HG03571 (cell line): ENCODE results near the gene DENND2D.

Experiments used
- ATAC-seq: cut with Tn5 transposase; IDR thresholded peaks from one replicate; pipeline ENCODE4 v1.9.1; 2021; ENCODE audit not compliant: unreplicated experiment

DENND2D gene

GRCh38 chr1:111179968-111180533, 20.4 kb downstream of the DENND2D start:
- ATAC-seq = no peak

- peak; percentile 73 for ATAC-seq
Measured at GRCh38 chr1:111176678-111177077, 23.8 kb downstream of the DENND2D start.

- ATAC-seq = no peak
Measured at GRCh38 chr1:111175349-111175748, 25.1 kb downstream of the DENND2D start.

DNA sequence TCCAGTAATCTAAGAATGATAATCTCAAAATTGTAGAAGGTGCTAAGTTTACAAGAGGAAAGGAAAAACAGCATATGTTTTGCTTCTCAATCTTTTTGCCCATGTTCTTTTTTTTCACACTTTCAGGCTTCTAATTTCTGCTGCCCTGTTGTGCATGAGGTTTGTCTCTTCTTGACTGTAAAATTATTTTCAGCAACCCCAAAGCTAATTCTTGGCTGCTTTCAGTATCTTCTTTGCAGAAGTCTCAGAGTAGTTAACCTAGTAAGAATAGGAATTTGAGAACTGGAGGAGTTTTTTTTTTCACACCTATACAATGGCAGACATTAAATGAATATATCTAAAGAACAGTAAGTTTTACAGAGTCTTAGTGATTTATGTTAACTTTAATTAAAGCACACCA, 26.4 kb downstream of the DENND2D start:
- ATAC-seq = no peak

DNA sequence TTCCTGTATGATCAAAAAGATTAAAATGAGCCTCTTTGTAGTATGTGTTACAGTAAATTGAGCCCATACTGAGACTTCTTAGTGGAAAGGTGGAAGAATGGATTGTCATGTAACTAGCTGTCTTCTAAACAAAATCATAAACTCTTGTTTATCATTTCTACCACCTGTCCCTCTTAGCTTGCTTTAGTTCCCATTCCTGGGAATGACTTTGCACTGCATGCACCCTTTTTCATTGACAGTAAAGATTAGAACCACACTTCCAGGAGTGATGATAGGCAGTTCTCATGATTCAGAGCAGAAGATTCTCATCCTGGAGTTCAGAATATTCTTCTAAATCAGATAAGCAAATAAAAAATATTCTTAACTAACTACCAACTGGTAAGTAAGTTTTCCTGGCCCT, 28.0 kb downstream of the DENND2D start:
- ATAC-seq = no peak

DNA sequence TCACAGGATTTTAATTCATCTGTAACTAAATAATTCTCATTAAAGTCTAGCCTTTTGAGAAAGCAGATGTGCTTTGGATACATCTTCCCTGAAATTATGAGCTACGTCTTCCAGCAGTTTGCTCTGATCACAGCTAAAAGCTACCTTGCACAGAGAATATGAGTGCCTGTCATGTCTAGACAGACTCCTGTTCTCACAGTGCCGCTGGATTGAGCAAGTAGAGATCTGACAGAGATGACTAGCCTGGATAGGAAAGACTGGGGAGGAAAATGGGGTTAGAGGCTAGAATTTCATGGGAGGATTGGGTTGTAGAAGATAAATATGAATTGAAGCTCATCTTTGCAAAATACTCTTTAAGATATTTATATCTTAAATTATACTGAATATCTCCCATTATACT, 36.3 kb downstream of the DENND2D start:
- ATAC-seq = no peak

DNA sequence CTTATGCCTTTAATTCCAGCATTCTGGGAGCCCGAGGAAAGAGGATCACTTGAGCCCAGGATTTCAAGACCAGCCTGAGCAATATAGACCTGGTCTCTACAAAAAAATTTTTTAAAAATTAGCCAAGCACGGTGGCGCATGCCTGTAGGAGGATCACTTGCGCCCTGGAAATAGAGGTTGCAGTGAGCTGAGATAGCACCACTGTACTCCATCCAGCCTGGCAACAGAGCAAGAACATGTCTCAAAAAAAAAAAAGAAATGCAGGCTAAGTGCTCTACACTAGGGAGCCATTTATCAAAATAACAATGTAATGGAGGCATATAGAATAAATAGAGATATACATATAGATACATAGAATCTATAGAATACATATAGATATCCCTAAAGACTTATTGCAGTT, 37.1 kb downstream of the DENND2D start:
- ATAC-seq = no peak

DNA sequence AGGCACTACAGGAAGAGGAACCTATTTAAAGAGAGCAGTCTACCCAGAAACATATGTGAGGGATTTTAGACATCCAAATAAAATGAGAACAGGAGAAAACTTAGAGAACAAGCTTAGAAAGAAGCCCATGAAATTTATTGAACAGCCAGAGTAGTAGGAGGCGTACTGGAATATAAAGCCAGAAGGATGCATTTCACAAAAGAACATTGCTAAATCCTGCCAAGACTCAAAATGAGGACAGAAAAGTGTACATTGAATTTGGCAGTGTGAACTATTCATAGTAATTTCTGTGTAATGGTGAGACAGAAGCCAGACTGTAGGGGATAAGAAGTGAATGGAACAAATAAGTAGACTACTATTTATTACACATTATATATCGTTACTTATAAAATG, 38.0 kb downstream of the DENND2D start:
- ATAC-seq = no peak

DNA sequence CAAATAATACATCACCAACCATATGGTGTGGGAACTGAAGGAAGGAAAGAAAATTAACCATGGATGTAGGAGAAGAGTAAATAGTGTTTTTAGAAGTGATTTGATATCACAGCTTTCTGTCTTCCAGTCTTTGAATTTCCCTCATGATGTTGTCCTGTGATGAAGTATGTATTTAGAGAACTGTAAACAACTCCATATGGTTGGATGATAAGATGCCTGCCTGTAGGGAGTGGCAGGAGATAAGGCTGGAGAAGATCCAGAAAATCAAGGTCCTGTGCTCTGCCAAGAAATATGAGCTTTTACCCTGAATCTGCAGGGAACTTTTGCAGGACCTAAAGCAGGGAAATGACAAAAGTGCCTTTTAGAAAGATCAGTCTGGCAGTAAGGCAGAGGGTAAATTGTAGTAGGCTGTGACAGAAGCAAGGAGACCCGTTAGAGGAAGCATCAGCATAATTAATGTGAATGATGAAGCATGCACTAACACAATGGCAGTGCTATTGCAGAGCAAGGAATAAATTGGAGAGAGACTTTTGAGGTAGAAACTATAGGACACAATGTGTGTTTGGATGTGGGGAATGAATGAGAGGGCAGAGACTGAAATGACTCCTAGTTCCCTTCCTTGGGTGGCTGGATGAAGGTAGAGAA, 38.5 kb downstream of the DENND2D start:
- ATAC-seq = no peak

DNA sequence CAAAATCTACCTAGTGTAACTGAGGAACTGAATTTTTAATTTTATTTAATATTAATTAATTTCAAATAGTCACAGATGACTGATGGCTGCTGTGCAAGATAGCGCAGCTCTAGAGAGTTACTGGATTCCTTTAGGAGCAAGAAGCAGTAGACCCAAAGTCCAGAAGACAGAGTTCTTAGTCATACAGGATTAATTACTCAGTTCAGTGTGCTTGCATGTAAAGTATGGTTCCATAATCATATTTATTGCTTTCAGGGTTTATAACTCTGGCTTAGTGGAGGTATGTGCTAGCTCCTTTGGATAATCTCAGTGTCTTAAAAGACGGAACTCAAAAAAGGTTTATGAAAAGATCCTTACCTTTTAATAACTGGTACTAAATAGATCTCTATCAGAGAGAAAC, 43.0 kb downstream of the DENND2D start:
- no peak for ATAC-seq

DNA sequence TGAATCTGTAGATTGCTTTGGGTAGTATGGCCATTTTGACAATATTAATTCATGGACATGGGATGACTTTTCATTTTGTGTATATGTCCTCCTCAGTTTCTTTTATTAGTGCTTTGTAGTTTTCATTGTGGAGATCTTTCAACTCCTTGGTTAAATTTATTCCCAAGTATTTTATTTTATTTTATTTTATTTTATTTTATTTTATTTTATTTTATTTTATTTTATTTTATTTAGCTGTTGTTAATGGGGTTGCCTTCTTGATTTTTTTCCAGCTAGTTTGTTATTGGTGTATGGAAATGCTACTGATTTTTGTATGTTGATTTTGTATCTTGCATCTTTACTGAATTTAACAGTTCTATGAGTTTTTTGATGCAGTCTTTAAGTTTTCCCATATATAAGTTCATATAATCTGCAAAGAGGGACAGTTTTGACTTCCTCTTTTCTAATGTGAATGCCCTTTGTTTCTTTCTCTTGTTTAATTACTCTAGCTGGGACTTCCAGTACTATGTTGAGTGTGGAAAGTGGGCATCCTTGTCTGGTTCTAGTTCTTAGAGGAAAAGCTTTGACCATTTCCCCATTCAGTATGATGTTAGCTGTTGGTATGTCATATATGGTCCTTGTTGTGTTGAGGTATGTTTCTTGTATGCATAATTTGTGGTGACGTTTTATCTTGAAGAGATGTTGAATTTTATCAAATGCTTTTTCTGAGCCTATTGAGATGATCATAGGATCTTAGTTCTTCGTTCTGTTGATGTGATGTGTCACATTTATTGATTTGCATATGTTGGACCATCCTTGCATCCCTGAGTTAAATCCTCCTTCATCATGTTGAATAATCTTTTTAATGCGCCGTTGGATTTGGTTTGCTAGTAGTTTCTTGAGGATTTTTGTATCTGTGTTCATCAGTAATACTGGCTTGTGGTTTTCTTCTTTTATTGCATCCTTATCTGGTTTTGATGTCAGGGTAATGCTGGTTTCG, 46.1 kb downstream of the DENND2D start:
- no peak for ATAC-seq

DNA sequence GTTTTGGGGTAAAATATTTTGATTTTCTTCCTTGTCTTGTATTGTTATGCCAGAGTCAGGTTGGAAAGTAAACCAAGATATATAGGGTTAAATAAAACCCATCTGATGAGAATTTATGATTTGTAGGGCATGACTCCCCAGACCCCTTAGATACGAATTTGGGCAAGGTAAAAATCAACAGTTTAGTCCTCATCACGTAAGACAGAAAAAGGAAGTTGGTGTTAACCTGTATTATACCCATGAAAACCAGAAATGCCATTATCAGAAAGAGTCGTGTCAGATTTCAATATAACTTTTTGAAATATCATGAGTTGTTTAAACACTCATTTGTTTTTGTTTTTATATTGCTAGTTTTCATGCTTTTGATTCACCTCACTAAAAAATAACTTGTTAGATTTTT, 48.6 kb downstream of the DENND2D start:
- ATAC-seq = no peak

GRCh38 chr1:111148376-111148881, 52.0 kb downstream of the DENND2D start:
- no peak for ATAC-seq

DNA sequence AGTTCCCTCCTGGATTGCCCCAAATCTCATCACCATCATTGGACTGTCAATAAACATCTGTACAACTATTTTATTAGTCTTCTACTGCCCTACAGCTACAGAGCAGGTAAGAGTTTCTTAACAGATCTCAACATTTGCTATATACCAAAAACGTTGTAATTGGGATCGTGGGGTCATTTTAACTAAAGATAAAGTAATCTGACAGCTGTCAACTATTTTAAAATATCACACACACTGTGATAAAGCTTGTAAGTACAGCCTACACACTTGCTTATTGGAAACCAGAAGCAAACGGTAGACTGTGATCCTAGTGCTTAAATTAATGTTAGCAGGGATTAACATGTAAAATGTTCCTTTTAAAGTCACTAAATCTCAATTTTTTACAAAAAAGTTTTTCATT, 52.5 kb downstream of the DENND2D start:
- ATAC-seq = no peak

DNA sequence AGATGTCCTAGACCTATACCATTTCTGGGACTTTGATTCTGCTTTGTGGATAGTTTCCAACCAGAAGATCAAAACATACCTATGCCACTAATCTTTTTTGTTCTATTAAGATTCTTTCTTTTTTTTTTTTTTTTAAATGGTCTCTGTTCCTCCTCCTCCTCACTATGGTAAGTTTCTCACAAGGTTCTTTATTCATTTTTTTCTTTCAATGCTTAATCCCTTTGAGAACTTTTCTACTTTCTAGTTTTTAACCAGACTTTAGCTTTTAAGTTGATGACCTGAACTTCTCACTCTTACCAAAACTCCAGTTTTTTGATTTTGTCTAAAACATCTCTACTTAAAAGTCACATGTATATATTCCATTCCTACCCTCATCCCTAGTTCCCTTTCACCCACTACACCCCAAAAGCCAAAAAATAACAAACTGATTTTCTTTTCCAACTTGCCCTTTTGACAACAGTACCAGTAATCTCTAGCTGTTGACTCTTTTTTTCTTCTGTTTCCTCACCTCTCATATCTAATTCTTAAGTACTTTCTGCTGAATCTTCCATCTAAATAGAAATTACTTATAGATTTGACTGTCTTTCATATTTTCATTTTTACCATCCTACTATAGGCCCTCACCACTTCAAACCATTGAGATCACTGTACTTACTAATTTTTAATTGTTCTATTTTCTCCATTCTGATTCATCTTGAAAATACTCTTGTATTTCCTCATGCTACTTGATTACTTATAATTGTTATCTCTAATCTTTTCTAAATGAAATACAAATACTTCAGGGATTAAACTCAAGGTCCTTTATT, 54.3 kb downstream of the DENND2D start:
- ATAC-seq = no peak

DNA sequence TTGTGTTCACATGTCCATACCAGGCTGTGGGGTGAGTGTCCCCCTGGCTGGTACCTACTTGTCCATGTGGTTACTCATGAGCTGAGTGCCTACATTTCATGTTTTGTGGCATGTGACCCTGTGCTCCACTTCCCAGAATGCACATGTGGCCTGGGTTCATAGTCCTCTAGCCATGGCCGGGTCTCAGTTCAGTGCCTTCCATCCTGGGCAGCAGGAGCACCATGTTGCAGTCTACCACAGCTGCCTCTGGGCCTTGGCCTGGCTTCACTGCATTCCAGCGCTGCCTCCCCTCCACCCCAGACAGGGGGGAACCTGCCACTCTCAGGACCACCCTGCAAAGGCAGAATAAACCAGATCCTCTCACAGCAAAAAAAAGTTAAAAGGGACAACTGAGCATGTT, 54.9 kb downstream of the DENND2D start:
- no peak for ATAC-seq

DNA sequence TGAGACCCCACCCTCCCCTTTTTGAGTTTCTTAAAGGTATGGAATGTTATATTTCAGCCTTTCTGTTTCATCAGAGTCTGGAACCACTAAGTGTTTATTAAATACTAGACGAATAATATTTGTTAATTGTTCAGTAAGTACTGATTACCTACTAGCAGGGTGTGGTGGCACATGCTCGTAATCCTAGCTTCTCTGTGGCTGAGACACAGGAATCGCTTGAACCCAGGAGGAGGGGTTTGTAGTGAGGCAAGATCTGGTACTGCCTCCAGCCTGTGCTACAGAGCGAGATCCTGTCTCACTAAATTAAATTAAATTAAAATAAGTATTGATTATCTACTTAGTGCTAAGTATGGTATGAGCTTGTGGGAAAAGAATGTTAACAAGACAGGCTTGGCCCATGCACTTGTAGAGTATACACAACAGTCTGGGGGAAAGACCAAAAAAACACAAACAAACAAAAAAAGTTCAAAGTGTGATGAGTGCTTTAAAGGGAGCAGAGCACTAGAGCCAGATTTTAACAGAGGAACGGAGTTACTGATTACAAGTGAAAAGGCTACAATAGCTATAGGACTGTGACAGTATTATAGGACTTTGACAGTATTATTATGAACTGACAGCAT, 58.0 kb downstream of the DENND2D start:
- no peak for ATAC-seq

- ATAC-seq = no peak
Measured at GRCh38 chr1:111141245-111142220, 58.9 kb downstream of the DENND2D start.

- ATAC-seq = no peak
Measured at GRCh38 chr1:111140680-111140967, 59.8 kb downstream of the DENND2D start.
